Measurements from ENCODE around the gene SLC6A3.
A peak's percentile ranks its signal among the peaks of the same experiment; 100 is the strongest.

The SLC6A3 gene

DNA sequence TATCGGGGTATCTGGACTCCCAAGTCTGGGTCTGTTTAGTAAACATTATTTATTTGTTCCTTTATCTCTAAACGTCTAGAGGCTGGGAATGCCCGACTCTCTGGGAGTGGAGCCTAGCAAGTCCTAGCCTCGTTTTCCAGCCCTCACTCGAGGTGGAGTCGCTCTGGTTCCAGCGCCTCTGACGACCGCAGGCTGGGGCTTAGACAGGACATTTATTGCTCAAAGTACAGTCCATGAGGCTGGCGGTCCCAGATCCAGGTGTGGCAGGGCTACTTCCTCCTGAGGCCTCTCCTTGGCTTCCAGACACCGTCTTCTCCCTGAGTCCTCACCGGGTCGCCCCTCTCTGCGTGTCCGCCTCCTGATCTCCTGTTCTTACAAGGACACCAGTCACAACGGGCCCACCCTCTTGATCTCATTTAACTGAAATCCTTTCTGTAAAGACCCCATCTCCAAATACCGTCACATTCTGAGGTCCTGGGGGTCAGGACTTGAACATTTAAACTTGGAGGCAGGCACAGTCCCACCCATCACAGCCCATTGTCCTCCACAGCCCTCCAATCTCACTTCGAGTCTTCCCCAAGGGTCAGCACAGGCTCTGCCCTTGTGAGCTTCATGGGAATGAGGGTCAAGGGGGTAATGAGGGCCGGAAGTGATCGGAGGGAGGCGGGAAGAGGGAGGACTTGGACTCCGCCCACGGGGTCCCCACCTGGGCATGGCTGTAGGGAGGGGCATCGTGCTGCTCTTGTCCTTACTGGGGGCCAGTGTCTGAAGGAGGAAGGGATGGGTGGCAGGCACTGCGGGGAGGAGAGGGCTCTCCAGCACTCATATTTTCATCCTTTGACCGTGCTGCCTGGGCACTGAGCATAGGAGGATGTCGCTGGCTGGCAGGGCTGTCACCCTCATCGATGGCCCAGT is 88.1 kb downstream of the SLC6A3 start:
- no peak for DNase-seq (ENCODE audit: low read depth in 2 of 2, low spot score in 1 of 2)

DNA sequence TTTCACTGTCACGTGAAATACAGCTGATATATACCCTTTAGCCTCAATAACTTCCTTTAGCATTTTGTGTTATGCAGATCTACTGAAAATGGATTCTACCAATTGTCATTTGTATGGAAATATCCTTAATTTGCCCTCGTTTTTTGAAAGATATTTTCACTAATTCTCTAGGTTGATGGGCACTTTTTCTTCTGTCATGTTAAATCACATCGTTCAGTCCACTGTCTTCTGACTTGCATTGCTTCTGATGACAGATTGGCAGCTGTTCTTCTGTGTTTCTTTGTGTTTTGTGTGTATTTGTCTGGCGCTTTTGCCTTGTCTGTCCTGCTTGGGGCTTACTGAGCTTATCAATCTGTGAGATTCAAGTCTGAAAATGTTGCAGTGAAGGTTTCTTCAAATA is 90.7 kb downstream of the SLC6A3 start:
- no peak for DNase-seq (ENCODE audit: low read depth in 2 of 2, low spot score in 1 of 2)

DNA sequence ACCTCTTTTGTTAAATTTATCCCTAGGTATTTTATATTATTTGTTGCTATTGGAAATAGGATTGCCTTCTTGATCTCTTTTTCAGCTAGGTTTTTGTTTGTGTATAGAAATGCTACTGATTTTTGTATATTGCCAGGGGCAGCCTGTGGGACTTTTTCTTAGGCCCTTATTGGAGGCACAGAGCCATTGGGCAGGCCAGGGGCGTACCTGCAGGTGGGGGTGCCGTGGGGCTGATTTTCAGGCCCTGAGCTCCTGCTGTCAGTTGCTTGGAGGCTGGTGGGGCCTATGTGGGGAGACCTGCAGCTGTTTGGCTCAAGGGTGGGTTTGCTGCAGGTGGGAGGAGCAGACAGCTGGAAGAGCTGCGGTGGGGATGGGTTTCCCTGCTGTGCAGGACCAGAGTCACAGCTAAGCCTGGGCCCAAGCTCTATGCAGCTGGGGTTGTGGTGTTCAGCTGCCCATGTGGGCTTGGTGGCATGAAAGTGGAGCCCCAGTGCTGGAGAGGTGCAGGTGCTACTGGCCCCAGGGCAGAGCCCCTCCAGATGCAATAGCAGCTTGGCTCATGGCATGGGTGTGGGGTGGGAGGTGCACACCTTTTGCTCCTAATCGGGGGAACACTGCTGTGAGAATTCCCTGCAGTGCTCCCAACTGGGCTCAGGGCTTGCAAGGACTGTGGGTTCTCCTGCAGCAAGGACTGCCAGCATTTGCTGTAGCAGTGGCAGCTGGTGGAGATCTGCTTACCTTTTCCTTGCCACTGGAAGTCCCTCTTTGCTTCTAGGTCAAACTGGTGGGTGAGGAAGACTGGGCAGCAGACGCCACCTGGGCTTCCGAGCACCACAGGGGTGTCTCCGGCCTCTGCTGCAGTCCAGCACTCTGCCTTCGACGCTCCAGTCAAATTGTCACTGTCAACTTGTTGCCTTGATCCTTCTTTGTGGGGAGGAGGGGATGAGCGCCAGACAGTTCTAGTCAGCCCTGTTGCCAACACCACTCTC is 92.7 kb downstream of the SLC6A3 start:
- DNase-seq (ENCODE audit: low read depth in 2 of 2, low spot score in 1 of 2): no peak

DNA sequence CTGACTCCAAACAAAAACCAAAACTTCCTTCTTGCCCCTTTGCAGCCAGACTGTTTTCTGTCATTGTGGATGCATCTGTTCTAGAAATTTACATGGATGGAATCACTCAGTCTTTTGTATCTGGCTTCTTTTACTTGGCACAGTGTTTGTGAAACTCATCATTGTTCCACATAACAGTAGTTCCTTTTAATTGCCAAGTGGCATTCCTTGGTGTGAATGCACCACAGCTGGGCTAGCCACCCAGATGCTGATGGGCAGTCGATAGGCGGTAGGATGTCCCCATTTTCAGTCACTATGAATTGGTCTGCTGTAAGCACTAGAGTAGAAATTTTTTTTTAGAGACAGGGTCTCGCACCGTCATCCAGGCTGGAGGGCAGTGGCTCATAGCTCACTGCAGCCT is 94.1 kb downstream of the SLC6A3 start:
- no peak for DNase-seq (ENCODE audit: low read depth in 2 of 2, low spot score in 1 of 2)

DNA sequence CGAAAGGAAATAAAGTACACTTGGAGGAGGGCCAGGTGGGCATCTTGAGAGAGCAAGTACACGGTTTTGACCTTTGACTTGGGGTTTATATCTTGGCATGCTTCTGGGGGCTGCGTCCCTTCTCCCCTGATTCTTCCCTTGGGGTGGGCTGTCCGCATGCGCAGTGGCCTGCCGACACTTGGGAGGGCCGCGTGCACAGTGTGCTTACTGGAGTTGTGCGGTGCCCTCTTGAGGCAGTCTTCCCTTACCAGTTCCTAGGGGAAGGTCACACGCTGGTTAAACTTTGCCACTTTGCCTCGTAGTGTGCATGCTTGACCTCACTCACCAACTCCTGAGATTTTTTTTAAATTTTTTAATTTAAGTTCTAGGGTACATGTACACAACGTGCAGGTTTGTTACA is 96.0 kb downstream of the SLC6A3 start:
- no peak for DNase-seq (ENCODE audit: low read depth in 2 of 2, low spot score in 1 of 2)

DNA sequence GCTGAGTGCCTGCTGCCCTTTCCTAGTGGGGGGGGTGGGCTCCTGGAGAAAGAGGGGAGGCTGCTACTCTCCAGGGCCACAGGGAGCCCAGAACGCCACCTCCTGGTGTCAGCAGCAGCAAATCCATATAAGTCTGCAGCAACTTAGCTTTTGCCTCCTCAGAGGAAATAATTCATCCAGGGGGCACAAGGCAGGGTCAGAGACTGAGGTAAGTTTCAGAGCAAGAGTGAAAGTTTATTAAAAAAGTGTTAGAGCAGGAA is 96.3 kb downstream of the SLC6A3 start:
- no peak for DNase-seq (ENCODE audit: low read depth in 2 of 2, low spot score in 1 of 2)

DNA sequence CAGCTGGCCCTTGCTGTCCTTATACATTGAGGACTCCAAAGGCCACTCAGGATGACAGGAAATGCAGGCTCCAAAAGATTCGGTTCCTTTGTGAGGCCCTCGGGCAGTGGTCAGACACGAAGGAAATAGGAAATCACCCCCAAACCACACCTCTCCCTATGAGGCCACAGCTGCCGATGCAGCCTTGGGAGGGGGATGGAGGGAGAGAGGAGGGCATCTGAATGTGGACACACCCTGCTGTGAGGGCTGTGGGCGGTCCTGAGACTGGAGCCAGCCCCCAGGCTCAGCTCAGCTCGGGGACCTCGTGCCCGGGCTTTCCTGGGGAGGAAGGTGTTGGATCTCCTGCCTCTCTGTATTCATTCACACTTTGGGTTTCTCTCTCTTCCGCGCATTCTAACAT is 97.7 kb downstream of the SLC6A3 start:
- no peak for DNase-seq (ENCODE audit: low read depth in 2 of 2, low spot score in 1 of 2)

DNA sequence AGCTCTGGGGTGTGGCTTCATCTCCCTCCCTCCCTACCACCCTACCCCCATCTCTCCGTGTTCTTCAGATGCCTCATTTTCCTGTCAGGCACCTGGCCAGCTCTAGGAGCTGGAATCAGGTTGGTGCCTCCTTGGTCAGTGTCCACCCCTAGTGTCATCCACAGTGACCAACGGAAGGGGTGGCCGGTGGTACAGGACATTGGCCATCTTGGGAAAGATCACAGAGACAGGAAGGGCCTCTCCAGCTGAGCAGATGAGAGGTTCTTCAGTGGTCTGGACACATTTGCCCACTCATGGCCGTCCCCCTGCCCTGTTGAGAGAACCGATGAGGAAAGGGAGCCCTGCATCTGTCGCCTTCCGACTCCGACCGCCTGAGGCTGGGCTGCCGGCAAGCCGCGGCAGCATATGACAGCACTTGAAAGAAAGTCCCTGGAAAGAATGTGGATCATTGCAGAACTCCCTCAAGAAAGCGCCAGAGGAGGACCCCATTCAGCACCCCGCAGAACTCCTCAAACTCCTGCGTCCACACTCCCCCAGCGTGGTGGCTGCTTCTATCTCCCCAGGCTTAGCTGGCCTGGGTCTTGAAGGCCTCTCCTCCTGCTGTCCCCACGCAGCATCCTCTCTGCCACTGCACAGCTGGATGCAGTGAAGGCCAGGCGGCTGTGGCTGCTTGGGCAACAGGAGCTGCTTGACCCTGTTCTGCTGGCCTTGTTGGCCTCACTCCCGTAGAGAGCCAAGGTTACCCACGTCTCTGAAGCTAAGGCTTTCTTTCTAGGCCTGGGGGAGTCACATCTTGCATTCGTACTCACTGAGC is 98.4 kb downstream of the SLC6A3 start:
- DNase-seq (ENCODE audit: low read depth in 2 of 2, low spot score in 1 of 2): no peak

DNA sequence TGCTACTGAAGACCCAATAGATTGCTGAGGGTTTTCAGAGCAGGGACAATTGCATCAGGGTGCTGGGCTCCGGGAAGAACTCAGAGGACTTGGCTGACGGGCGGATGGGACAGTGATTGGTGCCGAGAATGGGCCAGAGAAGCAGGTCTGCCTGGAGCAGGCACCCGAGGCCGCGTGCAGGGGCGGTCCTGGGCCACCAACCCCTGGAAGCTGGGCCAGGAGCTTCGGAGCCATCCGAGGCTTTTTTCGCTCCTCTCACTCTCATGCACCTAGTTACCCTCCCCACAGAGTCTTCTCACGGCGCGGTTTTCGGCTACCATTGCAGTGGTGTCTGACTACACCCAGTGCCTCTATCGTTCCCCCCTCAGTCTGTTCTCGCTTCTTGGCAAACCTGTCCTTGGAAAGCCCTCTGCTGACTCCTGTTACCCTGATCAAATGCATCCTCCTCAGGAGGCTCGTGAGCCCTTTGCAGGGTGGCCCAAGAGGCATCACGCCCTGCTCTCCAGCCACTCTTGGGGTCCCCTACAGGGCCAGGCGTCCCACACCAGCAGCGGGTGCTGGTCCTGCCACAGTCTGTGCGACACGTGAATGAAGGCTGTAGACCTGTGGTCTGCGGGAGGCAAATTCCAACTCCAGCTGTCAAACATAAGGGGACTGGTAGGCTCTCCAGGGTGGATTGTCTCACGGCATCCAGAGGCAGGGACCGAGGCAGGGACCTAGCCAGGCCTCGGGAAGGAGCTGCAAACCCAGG is 99.2 kb downstream of the SLC6A3 start:
- DNase-seq (ENCODE audit: low read depth in 2 of 2, low spot score in 1 of 2): no peak

DNA sequence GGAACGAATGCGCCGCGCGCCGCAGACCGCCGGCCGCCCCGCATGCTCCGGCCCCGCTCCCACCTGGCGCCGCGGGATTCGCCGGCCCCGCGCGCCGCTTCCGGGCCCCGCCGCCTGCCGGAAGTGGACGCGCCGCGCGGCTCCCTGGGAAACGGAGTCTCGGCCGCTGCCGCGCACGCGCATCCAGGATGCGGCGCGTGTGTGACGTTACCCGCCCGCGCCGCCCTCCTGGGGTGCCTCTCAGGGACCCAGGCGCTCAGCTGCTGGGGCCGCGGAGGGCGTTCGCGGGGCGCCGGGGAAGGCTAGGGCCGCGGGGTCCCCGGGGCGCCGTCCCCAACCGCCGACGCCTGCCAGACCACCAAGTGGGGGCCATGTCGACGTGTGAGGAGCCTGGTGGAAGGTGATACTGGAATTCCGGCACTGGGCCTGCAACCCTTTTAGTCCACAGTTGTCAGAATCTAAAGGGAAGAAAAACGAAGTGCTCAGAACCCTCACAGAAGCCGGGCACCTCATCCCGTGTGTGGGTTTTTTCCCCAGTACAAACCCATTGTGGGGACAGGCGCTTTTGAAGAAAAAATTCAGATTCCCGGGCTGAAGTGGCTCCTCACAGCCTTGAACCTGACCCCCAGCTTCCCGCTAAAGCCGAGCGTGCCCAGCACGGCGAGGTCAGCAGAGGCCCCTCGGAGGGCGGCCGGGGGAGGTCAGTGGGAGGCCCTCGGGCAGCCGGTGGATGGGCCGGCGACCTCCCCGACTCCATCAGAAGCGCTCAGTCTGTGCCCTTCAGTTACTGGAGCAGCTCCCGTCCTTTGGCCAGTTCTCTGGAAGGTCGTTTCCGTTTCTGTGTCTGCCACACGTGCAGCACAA is 100.0 kb downstream of the SLC6A3 start, which contains the start of gene CLPTM1L:
Gene CLPTM1L, minus strand, starts transcription at position 125 of the 864 bp plus-strand sequence. CDS start 258 bp downstream, outside the sequence.
- peak; percentile 66 to 79 for DNase-seq (ENCODE audit: low read depth in 2 of 2, low spot score in 1 of 2)

DNA sequence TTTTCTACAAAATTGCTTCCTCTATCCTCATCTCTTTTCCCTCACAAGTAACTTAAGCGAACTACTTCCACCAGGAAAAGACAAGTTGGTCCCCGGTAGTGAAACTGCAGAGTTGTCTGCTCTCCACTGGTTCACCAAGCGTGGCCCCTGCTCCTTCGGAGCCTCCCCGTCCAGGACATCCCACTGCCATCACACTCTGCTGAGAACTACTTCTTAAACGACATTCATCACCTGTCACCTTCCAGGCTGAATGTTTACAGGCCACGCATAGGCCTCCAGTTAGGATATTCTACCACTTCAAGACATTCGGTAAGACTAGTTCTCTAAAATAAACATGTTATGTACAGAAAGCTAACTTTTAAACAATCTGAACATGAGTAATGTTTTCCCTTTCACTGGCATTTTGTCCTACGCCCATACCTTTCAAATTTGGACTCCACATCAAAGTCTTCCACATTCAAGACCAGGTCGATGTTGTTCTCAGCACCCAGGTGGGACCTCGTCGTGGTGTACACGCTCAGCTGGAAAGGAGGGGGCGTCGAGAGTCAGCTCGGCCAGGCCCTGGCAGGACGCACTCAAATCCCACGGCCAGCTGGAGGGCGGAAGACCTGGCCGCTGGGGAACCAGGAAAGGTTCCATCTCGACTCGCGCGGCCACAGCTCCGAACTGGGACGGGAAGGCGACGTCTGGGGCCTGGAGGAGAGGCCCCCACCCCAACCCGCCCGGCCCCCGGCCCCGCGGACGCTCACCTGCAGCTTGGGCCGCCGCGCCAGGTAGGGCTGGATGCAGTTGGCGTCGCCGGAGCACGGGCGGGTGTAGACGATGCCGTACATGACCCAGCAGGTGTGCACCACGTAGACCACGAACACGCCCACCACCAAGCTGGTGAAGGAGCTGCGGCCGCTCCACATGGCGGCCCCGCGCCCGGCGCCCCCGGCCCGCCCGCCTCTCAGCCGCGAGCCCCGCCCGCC is 101.0 kb downstream of the SLC6A3 start:
- DNase-seq (ENCODE audit: low read depth in 2 of 2, low spot score in 1 of 2): no peak

DNA sequence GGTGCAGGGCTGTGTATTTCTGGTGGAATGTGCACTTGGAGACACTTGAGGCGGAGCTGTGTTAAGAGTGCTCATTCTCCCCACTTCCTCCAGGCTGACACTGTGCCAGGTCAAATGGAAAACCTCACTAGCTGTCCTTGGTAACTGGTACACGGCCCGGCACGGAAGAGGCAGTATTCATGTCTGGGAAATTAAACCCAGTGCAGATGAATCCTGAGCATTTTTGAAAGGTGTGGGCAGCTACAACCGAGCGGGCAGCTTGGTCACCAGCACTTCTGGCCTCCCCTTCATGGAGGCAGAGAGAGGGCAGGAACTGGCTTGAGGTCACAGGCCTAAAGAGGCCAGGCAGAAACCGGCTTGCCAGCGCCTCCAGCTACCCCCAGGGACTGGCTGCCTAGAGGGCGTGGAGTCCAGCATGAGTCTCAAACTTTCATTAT is 101.9 kb downstream of the SLC6A3 start:
- DNase-seq (ENCODE audit: low read depth in 2 of 2, low spot score in 1 of 2): no peak
